GM23248 (cell line): Measurements from ENCODE around the gene FADS6. TPM values are rescaled to one million over a fixed set of nuclear protein-coding genes. Genes with fewer than 3 reads are reported as not detected.

ENCODE experiments used
- DNase-seq: peaks from one replicate; pipeline ENCODE4 v3.0.0-alpha.2; 2015
- H2AFZ ChIP-seq: fragments of 200-600 bp; sonication (generic); 2 replicates; pipeline ENCODE4 v1.6.1; 2016; ENCODE audit warnings: antibody characterized with exemption
- H3F3A ChIP-seq: fragments of 200-600 bp; sonication (generic); 2 replicates; pipeline ENCODE4 v1.6.1; 2016; ENCODE audit warnings: mild to moderate bottlenecking, antibody characterized with exemption, mixed run types; ENCODE audit not compliant: insufficient read depth
- H3K27ac ChIP-seq: fragments of 200-600 bp; sonication (generic); 2 replicates; pipeline ENCODE4 v1.5.1; 2016; ENCODE audit warnings: mild to moderate bottlenecking
- H3K27me3 ChIP-seq: fragments of 200-600 bp; sonication (generic); replicated peaks from 2 replicates; pipeline ENCODE4 v1.6.1; 2016; ENCODE audit warnings: mild to moderate bottlenecking; ENCODE audit not compliant: insufficient read depth
- H3K36me3 ChIP-seq: fragments of 200-600 bp; sonication (generic); 2 replicates; pipeline ENCODE4 v1.6.1; 2016; ENCODE audit warnings: low read depth, mild to moderate bottlenecking
- H3K4me1 ChIP-seq: fragments of 200-600 bp; sonication (generic); 2 replicates; pipeline ENCODE4 v1.6.1; 2016; ENCODE audit warnings: mild to moderate bottlenecking; ENCODE audit not compliant: insufficient read depth
- H3K4me2 ChIP-seq: fragments of 200-600 bp; sonication (generic); one replicate; pipeline ENCODE4 v1.6.1; 2016; ENCODE audit warnings: mild to moderate bottlenecking; ENCODE audit not compliant: unreplicated experiment
- H3K4me3 ChIP-seq: fragments of 200-600 bp; sonication (generic); 2 replicates; pipeline ENCODE4 v1.5.1; 2016; ENCODE audit warnings: mild to moderate bottlenecking
- H3K79me2 ChIP-seq: fragments of 200-600 bp; sonication (generic); 2 replicates; pipeline ENCODE4 v1.6.1; 2016; ENCODE audit warnings: mild to moderate bottlenecking; ENCODE audit not compliant: insufficient read depth
- H3K9ac ChIP-seq: fragments of 200-600 bp; sonication (generic); 2 replicates; pipeline ENCODE4 v1.6.1; 2016; ENCODE audit warnings: mild to moderate bottlenecking
- H3K9me2 ChIP-seq: fragments of 200-600 bp; sonication (generic); 2 replicates; pipeline ENCODE4 v1.6.1; 2016; ENCODE audit warnings: mixed run types, mild to moderate bottlenecking, moderate library complexity; ENCODE audit not compliant: insufficient read depth
- H3K9me3 ChIP-seq: fragments of 200-600 bp; sonication (generic); one replicate; pipeline ENCODE4 v1.6.1; 2017; ENCODE audit warnings: low read depth
- H4K20me1 ChIP-seq: fragments of 200-600 bp; sonication (generic); 2 replicates; pipeline ENCODE4 v1.6.0; 2016; ENCODE audit not compliant: insufficient read depth
- EZH2 ChIP-seq: fragments of 200-600 bp; sonication (generic); IDR thresholded peaks from 2 replicates; pipeline ENCODE4 v1.6.1; 2018; ENCODE audit warnings: antibody characterized with exemption, mild to moderate bottlenecking; ENCODE audit not compliant: insufficient read depth, poor library complexity, severe bottlenecking
- EZH2phosphoT487 ChIP-seq: fragments of 200-600 bp; sonication (generic); IDR thresholded peaks from 2 replicates; pipeline ENCODE4 v1.6.1; 2018; ENCODE audit warnings: antibody characterized with exemption, moderate library complexity, mild to moderate bottlenecking, low read depth; ENCODE audit not compliant: insufficient read depth
- WGBS, 2 experiments: methylation state at CpG; one replicate each; pipeline ENCODE4 v1.1.6; 2015 to 2017; ENCODE audit warnings: low lambda C conversion rate in 2 of 2, low coverage in 1 of 2; ENCODE audit errors: missing lambda C conversion rate in 2 of 2; 5-methylcytosine and 5-hydroxymethylcytosine counted together
- in situ Hi-C: fragments of 300-500 bp; cut with MboI; formaldehyde crosslinking; loops from 2 replicates; pipeline ENCODE4 v1.15.0; 2020
- polyA plus RNA-seq: library from polyadenylated mRNA; unstranded; fragments of >200 nt; fragmentation: Nextera tagmentation; extraction: Ambion mirVana; gene quantifications from 2 replicates; pipeline ENCODE4 v1.2.1, GENCODE V29; 2016
- total RNA-seq: library from RNA; depleted of rRNA; stranded (reverse); fragments of >200 nt; shearing (Covaris generic); gene quantifications from 2 replicates; pipeline ENCODE4 v1.2.3, GENCODE V29; 2014

The FADS6 gene
- total and polyA plus RNA-seq, 2 experiments from 2014 or later, result not detected

GRCh38 chr17:74864297-74864865 lies 29.1 kb downstream of the FADS6 start:
- TF ChIP-seq EZH2phosphoT487, result no peak
- TF ChIP-seq EZH2, result no peak
- peaks cover 21% of the 10 kb centered on the region for H3K27me3 ChIP-seq
- H3K9me2 ChIP-seq, result no peaks in the 10 kb centered on the region
- no peaks in the 10 kb centered on the region for H3K79me2 ChIP-seq
- H3K27ac ChIP-seq, result no peak overlapping the region
- H3K4me3 ChIP-seq, result no peak overlapping the region
- H3K36me3 ChIP-seq, result no peaks in the 10 kb centered on the region
- no peaks in the 10 kb centered on the region for H3K4me1 ChIP-seq
- no peak for DNase-seq
- H2AFZ ChIP-seq, result no peak overlapping the region
- no peaks in the 10 kb centered on the region for H3F3A ChIP-seq
- in situ Hi-C loops, result loop anchor here (10.0 kb wide), 1 partner anchor 120 kb away; the partner anchor contains the start of gene NHERF1
- H3K9ac ChIP-seq, result no peak overlapping the region
- H3K9me3 ChIP-seq, result no peaks in the 10 kb centered on the region
- 87% methylated on average over 13 to 15 of the region's 15 CpGs for WGBS, 2 experiments
- no peaks in the 10 kb centered on the region for H4K20me1 ChIP-seq
- no peak overlapping the region for H3K4me2 ChIP-seq

- TF ChIP-seq EZH2phosphoT487, result no peak
- no peak for TF ChIP-seq EZH2
- H3K36me3 ChIP-seq, result no peaks in the 10 kb centered on the region
- no peaks in the 10 kb centered on the region for H3K9me2 ChIP-seq
- H3K9me3 ChIP-seq, result no peaks in the 10 kb centered on the region
- H3K27me3 ChIP-seq, result peaks cover 29% of the 10 kb centered on the region
- H3K27ac ChIP-seq, result no peak overlapping the region
- no peak overlapping the region for H3K4me2 ChIP-seq
- no peaks in the 10 kb centered on the region for H3F3A ChIP-seq
- in situ Hi-C loops, result loop anchor here (10.0 kb wide), 1 partner anchor 119 kb away; the partner anchor contains the start of gene NHERF1
- no peaks in the 10 kb centered on the region for H3K79me2 ChIP-seq
- no peak overlapping the region for H2AFZ ChIP-seq
- no peak overlapping the region for H3K4me3 ChIP-seq
- no peak overlapping the region for H3K9ac ChIP-seq
- DNase-seq, result no peak
- WGBS, 2 experiments, result 89% methylated on average over 24 to 25 of the region's 25 CpGs
- no peaks in the 10 kb centered on the region for H3K4me1 ChIP-seq
- H4K20me1 ChIP-seq, result no peaks in the 10 kb centered on the region
Observed at GRCh38 chr17:74863420-74864296, 29.8 kb downstream of the FADS6 start.

- Histone ChIP-seq H3F3A (no peaks in the 10 kb centered on the region), H3K4me2 (no peak overlapping the region), H3K36me3 (no peaks in the 10 kb centered on the region), H2AFZ (no peak overlapping the region), H3K4me1 (no peaks in the 10 kb centered on the region), H3K4me3 (no peak overlapping the region), H3K27me3 (peaks cover 32% of the 10 kb centered on the region), H3K9ac (no peak overlapping the region), H4K20me1 (no peaks in the 10 kb centered on the region), H3K27ac (no peak overlapping the region), H3K79me2 (no peaks in the 10 kb centered on the region), H3K9me2 (no peaks in the 10 kb centered on the region), H3K9me3 (no peaks in the 10 kb centered on the region)
- no peak for DNase-seq
- in situ Hi-C loops, result loop anchor here (10.0 kb wide), 1 partner anchor 118 kb away; the partner anchor contains the start of gene NHERF1
- no peak for TF ChIP-seq EZH2phosphoT487
- TF ChIP-seq EZH2, result no peak
- WGBS, 2 experiments, result 72 to 84% methylated on average over 6 of the region's 6 CpGs
Observed at GRCh38 chr17:74862919-74863318, 30.5 kb downstream of the FADS6 start.

- in situ Hi-C loops, result loop anchor here (10.0 kb wide), 1 partner anchor 118 kb away; the partner anchor contains the start of gene NHERF1
- WGBS, 2 experiments, result 44 to 48% methylated on average over 20 to 25 of the region's 25 CpGs
Observed at GRCh38 chr17:74862108-74862901, 31.1 kb downstream of the FADS6 start.

More at GRCh38 chr17:74862108-74862901, 31.1 kb downstream of the FADS6 start:
- no peaks in the 10 kb centered on the region for H4K20me1 ChIP-seq
- no peaks in the 10 kb centered on the region for H3F3A ChIP-seq
- no peaks in the 10 kb centered on the region for H3K9me3 ChIP-seq
- H3K79me2 ChIP-seq, result no peaks in the 10 kb centered on the region
- no peak overlapping the region for H2AFZ ChIP-seq
- H3K4me3 ChIP-seq, result no peak overlapping the region
- H3K36me3 ChIP-seq, result no peaks in the 10 kb centered on the region
- peak overlapping the region; percentile 56 for H3K4me2 ChIP-seq
- H3K27me3 ChIP-seq, result peaks cover 38% of the 10 kb centered on the region
- H3K9me2 ChIP-seq, result no peaks in the 10 kb centered on the region
- TF ChIP-seq EZH2 (peak; percentile 91), EZH2phosphoT487 (no peak)
- H3K27ac ChIP-seq, result no peak overlapping the region
- no peaks in the 10 kb centered on the region for H3K4me1 ChIP-seq
- H3K9ac ChIP-seq, result no peak overlapping the region
- peak; percentile 56 for DNase-seq
